ENCODE measurements around the gene PPP3CA. TPM values are rescaled to one million over a fixed set of nuclear protein-coding genes. Genes with fewer than 3 reads are reported as not detected.

The PPP3CA gene
- total RNA-seq, 4 donors from 2014 or later, result 41.1 to 69.5 (median 53.6) TPM

- no peak for TF ChIP-seq CTCF (IDR thresholded peaks at IDR 0.05; ENCODE audit: low read depth)
These were observed 58.0 kb downstream of the PPP3CA start for GRCh38 chr4:101289306-101289705.

GRCh38 chr4:101288365-101289145 is 58.8 kb downstream of the PPP3CA start:
- TF ChIP-seq CTCF (IDR thresholded peaks at IDR 0.05; ENCODE audit: low read depth), result no peak

GRCh38 chr4:101287324-101287723 is 60.0 kb downstream of the PPP3CA start:
- no peak for TF ChIP-seq CTCF (IDR thresholded peaks at IDR 0.05; ENCODE audit: low read depth)

GRCh38 chr4:101286663-101287062 is 60.7 kb downstream of the PPP3CA start:
- no peak for TF ChIP-seq CTCF (IDR thresholded peaks at IDR 0.05; ENCODE audit: low read depth)

GRCh38 chr4:101285985-101286384 is 61.3 kb downstream of the PPP3CA start:
- no peak for TF ChIP-seq CTCF (IDR thresholded peaks at IDR 0.05; ENCODE audit: low read depth)

GRCh38 chr4:101284546-101284945 is 62.8 kb downstream of the PPP3CA start:
- TF ChIP-seq CTCF (IDR thresholded peaks at IDR 0.05; ENCODE audit: low read depth), result no peak

GRCh38 chr4:101283434-101283833 is 63.9 kb downstream of the PPP3CA start:
- no peak for TF ChIP-seq CTCF (IDR thresholded peaks at IDR 0.05; ENCODE audit: low read depth)
